Activated T-cell treated with anti-CD3 and anti-CD28 coated beads, Interleukin-2, amount 50 U/mL, for 1 hour (primary cell): ENCODE measurements around the gene FGD2.

Source experiments
- DNase-seq: peaks from one replicate; pipeline ENCODE4 v3.0.0-alpha.2; 2020

Gene FGD2

DNA sequence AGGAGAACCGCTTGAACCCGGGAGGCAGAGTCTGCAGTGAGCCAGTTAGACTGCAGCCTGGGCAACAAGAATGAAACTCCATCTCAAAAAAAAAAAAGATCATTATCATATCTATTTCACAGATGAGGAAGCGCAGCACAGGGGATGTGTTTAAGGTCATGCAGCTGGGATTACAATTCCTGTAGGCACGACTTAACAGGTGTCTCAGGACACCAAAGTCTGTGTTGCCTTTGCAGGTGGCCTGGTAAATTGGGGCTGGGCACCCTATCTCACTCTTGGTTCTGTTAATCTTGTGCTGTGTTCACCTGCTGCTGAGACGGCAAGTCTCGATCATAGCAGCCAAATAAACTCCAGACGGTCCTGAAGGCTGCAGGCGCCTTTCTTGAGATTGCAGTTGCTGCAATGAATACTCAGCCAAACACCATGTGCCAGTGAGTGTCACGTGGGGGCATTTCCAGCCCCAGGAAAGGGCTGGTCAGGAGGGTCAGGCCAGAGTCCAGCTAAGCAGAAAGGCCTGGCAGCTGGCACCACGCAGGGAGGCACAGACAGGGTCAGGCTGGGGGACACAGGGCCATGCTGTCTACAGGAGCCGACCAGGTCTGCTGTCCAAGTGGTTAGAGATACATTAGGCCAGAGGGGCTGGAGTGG is 55.8 kb downstream of the FGD2 start:
- no peak for DNase-seq

GRCh38 chr6:37062424-37062823 is 57.0 kb downstream of the FGD2 start:
- DNase-seq, result no peak

- no peak for DNase-seq
These were observed 63.2 kb downstream of the FGD2 start for GRCh38 chr6:37068356-37069270.

DNA sequence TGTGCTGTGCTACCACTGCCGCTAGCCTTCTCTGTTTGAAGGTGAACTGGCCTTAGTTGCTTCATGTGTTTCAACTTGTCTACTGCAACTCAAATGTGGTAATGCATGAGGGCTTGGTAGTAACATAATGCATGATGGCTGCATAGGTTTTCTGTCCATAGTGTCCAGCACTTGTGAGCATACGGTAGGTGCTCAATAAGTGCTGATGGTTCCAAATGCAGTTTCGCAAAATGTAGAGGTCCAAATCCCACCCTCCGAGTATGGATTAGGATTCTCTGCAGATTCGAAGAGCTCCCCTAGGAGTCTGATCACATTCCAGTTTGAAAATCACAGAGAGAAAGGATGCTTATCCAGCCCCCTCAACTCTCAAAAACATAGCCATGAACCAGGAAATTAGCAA is 64.2 kb downstream of the FGD2 start:
- no peak for DNase-seq

- DNase-seq, result no peak
These were observed 67.1 kb downstream of the FGD2 start for GRCh38 chr6:37072526-37072925.

GRCh38 chr6:37074053-37074827 is 68.8 kb downstream of the FGD2 start:
- DNase-seq, result no peak

DNA sequence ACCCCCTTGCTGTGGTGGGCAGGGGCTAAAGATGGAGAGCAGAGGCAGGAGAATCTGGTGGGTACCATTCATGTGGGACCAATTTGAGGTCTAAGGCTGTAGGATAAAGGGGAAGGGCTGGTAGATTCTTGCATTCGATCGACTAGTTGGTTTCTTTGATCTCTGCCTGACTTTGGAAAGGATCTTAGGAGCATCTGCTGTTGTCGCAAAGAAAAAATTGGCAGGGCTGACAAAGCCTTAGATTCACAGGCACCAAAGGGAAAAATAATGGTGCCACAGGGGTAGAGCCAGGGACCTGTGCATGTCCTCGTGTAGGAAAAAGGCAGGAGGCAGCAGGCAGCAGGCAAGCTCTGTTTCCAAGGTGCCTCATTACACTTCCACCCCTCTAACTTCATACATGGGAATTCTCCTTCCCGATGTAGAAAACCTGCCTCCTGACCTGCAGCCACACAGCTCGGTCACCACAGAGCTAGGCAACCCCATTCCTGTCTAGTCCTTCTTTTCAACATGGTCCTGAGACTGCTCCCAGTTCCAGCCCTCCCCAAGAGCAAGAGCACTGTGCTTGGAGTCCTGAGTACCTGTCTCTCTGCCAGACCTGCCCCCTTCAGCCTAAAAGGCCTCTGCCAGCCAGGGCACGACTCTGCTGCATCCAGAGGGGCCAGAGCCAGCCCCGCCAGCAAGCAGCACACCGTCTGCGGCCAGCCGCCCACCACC is 71.9 kb downstream of the FGD2 start:
- DNase-seq, result no peak

- no peak for DNase-seq
These were observed 72.4 kb downstream of the FGD2 start for GRCh38 chr6:37077905-37078296.
